GM18873 (cell line): ENCODE results near the gene OTUD7B.

Experiments
- ATAC-seq: cut with Tn5 transposase; IDR thresholded peaks from one replicate; pipeline ENCODE4 v1.9.1; 2021; ENCODE audit warnings: mild to moderate bottlenecking, moderate library complexity, moderate number of reproducible peaks; ENCODE audit not compliant: unreplicated experiment, low FRiP score

Gene OTUD7B

GRCh38 chr1:149925751-149926150 lies 84.8 kb downstream of the OTUD7B start:
- no peak for ATAC-seq

- ATAC-seq = no peak
Observed at GRCh38 chr1:149925345-149925744, 85.2 kb downstream of the OTUD7B start.

GRCh38 chr1:149923626-149924025 lies 86.9 kb downstream of the OTUD7B start:
- ATAC-seq = no peak

GRCh38 chr1:149917571-149918144 lies 92.9 kb downstream of the OTUD7B start, which contains the start of gene SV2A:
Gene SV2A (minus strand): TSS chr1:149917844. CDS start chr1:149913840, 4,004 bp downstream.
- no peak for ATAC-seq

- ATAC-seq = no peak
Observed at GRCh38 chr1:149916898-149917252, 93.7 kb downstream of the OTUD7B start.

GRCh38 chr1:149916193-149916897 lies 94.2 kb downstream of the OTUD7B start:
- no peak for ATAC-seq

GRCh38 chr1:149915429-149916192 lies 94.9 kb downstream of the OTUD7B start:
- no peak for ATAC-seq

- ATAC-seq = no peak
Observed at GRCh38 chr1:149914545-149914944, 96.0 kb downstream of the OTUD7B start.

GRCh38 chr1:149906570-149907075 lies 103.9 kb downstream of the OTUD7B start:
- no peak for ATAC-seq

- ATAC-seq = no peak
Observed at GRCh38 chr1:149903836-149904491, 106.6 kb downstream of the OTUD7B start.

- peak; percentile 53 for ATAC-seq
Observed at GRCh38 chr1:149899460-149900284, 110.9 kb downstream of the OTUD7B start, which contains the start of gene BOLA1. Gene BOLA1 (plus strand): TSS chr1:149899568. CDS start chr1:149900060, 492 bp downstream.

- no peak for ATAC-seq
Observed at GRCh38 chr1:149896575-149896974, 114.0 kb downstream of the OTUD7B start.

GRCh38 chr1:149888999-149889289 lies 121.6 kb downstream of the OTUD7B start:
- no peak for ATAC-seq

GRCh38 chr1:149888247-149888998 lies 122.1 kb downstream of the OTUD7B start:
- ATAC-seq = peak; percentile 3
